Lower leg skin (tissue), 4 donors: ENCODE data around the gene GSTCD. TPM values are rescaled to one million over a fixed set of nuclear protein-coding genes. Genes with fewer than 3 reads are reported as not detected.

Experiments used
- DNase-seq, 2 donors: peaks; one replicate each; pipeline ENCODE4 v3.0.0-alpha.2; 2019; ENCODE audit warnings: low spot score in 2 of 2
- H3K4me3 ChIP-seq: fragments of 200-600 bp; sonication (generic); 2 replicates; pipeline ENCODE4 v1.5.1; 2017; ENCODE audit warnings: mild to moderate bottlenecking, low read depth; ENCODE audit not compliant: poor library complexity, severe bottlenecking
- POLR2A ChIP-seq, 2 donors: fragments of 450-650 bp; IDR thresholded peaks; one replicate each; pipeline ENCODE4 v1.6.1; 2016 to 2017; ENCODE audit warnings: antibody characterized with exemption in 2 of 2, mild to moderate bottlenecking in 1 of 2, moderate library complexity in 1 of 2
- WGBS, 2 donors: methylation state at CpG; one replicate each; pipeline ENCODE4 v1.1.5; 2018; 5-methylcytosine and 5-hydroxymethylcytosine counted together
- intact Hi-C: fragments of 100-400 bp; cut with DNase I; formaldehyde crosslinking; loops from one replicate; pipeline ENCODE4 v1.15.0; 2023; ENCODE audit warnings: low total_unique reads
- total RNA-seq, 4 donors: library from RNA; depleted of rRNA; stranded (reverse); fragments of >200 nt; gene quantifications; one replicate each; pipeline ENCODE4 v1.1.0, GENCODE V29; 2016
- TF ChIP-seq, protein P1 (sequence below), 3 donors: fragments of 450-650 bp; IDR thresholded peaks; one replicate each; pipeline ENCODE4 v1.5.1; 2016; ENCODE audit warnings: antibody characterized with exemption in 3 of 3, mild to moderate bottlenecking in 3 of 3, moderate library complexity in 2 of 3

Gene GSTCD
- total RNA-seq, 4 donors from 2014 or later, result 5.1 to 14.8 (median 9.8) TPM

DNA sequence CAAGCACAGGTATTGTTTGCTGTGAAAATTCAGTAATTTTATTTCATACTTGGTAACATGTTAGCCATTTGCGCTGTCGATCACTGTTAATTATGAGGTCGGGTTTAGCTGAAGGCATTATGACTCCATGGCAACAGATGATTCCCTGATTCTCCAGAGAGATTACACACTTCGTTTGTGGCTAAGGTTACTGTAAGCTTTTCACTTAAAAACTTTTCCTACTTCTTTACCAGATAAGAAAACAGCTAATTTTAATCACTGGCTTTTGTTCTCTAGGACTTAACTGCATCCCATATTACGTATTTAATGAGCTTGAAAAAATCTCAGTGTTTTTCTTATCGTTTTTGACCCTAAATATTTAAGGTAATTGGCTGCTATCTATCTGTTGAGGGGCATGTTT is 2.1 kb downstream of the GSTCD start:
- 52 to 60% methylated on average over 6 of the region's 6 CpGs for WGBS, 2 donors
- no peak overlapping the region for H3K4me3 ChIP-seq
- TF ChIP-seq, protein P1, sequence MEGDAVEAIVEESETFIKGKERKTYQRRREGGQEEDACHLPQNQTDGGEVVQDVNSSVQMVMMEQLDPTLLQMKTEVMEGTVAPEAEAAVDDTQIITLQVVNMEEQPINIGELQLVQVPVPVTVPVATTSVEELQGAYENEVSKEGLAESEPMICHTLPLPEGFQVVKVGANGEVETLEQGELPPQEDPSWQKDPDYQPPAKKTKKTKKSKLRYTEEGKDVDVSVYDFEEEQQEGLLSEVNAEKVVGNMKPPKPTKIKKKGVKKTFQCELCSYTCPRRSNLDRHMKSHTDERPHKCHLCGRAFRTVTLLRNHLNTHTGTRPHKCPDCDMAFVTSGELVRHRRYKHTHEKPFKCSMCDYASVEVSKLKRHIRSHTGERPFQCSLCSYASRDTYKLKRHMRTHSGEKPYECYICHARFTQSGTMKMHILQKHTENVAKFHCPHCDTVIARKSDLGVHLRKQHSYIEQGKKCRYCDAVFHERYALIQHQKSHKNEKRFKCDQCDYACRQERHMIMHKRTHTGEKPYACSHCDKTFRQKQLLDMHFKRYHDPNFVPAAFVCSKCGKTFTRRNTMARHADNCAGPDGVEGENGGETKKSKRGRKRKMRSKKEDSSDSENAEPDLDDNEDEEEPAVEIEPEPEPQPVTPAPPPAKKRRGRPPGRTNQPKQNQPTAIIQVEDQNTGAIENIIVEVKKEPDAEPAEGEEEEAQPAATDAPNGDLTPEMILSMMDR (IDR thresholded peaks at IDR 0.05), result no peak
- TF ChIP-seq POLR2A (IDR thresholded peaks at IDR 0.05), result no peak
- no peak for DNase-seq
- intact Hi-C loops, result no loop called here

GRCh38 chr4:105712766-105713165 is 4.2 kb downstream of the GSTCD start:
- intact Hi-C loops, result no loop called here
- 75 to 78% methylated on average over 2 of the region's 2 CpGs for WGBS, 2 donors
- TF ChIP-seq POLR2A (IDR thresholded peaks at IDR 0.05), result no peak
- TF ChIP-seq, protein P1 (IDR thresholded peaks at IDR 0.05), result no peak
- DNase-seq, result no peak
- H3K4me3 ChIP-seq, result no peak overlapping the region

DNA sequence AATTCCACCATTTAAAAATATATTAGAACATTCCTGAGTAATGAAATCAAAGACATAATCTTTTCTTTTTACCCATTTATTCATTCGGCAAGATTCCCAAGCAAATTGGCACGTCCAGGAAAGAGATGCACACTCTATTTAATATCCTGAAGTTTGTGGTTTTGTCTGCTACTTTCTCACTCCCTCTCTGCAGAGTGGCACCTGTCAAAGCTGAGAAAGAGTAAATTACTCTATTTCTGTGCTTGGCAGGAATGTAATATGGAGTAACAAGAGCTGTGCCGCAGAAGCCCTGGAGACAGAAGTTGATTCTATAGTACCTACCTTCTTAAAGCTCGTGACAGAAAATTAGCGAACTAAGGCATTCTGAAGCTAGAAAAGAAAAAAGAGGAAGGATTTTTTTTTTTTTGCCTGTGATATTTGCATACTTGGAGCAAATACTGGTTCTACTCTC is 5.5 kb downstream of the GSTCD start:
- intact Hi-C loops, result no loop called here
- WGBS, 2 donors, result 40 to 45% methylated on average over 5 of the region's 5 CpGs
- no peak for TF ChIP-seq POLR2A (IDR thresholded peaks at IDR 0.05)
- TF ChIP-seq, protein P1 (IDR thresholded peaks at IDR 0.05), result no peak
- no peak overlapping the region for H3K4me3 ChIP-seq
- no peak for DNase-seq

- no peak for DNase-seq
- intact Hi-C loops, result no loop called here
- TF ChIP-seq POLR2A (IDR thresholded peaks at IDR 0.05), result no peak
- TF ChIP-seq, protein P1 (IDR thresholded peaks at IDR 0.05), result no peak
- WGBS, 2 donors, result 73 to 88% methylated on average over 1 of the region's 1 CpG
- H3K4me3 ChIP-seq, result no peak overlapping the region
These were observed 6.3 kb downstream of the GSTCD start for GRCh38 chr4:105714932-105715331.

GRCh38 chr4:105715692-105716278 is 7.2 kb downstream of the GSTCD start:
- no peak for DNase-seq
- intact Hi-C loops, result no loop called here
- TF ChIP-seq POLR2A (IDR thresholded peaks at IDR 0.05), result no peak
- TF ChIP-seq, protein P1 (IDR thresholded peaks at IDR 0.05), result no peak
- H3K4me3 ChIP-seq, result no peak overlapping the region
- 45 to 46% methylated on average over 4 of the region's 4 CpGs for WGBS, 2 donors

DNA sequence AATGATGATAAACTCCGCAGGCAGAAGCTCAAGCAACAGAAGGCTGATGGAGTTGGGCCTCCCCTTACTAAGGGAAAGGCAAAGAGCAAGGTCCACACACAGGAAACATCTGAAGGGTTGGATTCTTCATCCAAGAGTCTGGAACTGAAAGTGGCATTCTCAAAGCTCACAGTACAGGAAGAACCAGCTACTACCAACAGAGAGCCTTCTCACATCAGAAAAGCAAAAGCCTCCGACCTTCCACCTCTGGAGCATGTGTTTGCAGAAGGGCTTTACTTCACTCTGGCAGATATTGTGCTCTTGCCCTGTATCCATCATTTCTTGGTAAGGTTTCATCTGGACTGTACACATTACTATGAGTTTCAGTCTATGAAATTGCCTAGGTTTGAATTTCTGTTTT is 10.6 kb downstream of the GSTCD start:
- H3K4me3 ChIP-seq, result no peak overlapping the region
- no peak for TF ChIP-seq POLR2A (IDR thresholded peaks at IDR 0.05)
- TF ChIP-seq, protein P1 (IDR thresholded peaks at IDR 0.05), result no peak
- intact Hi-C loops, result no loop called here
- WGBS, 2 donors, result 88 to 89% methylated on average over 2 of the region's 2 CpGs
- DNase-seq, result no peak
